Endothelial cell (in vitro differentiated cells): ENCODE measurements around the gene IL1B. TPM values are rescaled to one million over a fixed set of nuclear protein-coding genes. Genes with fewer than 3 reads are reported as not detected.
A peak's percentile ranks its signal among the peaks of the same experiment; 100 is the strongest.

Source experiments
- DNase-seq: peaks from one replicate; pipeline ENCODE4 v3.0.0; 2021; ENCODE audit warnings: low spot score
- H3K27ac Mint-ChIP-seq: one replicate; pipeline ENCODE4 v1.8.0; 2021; ENCODE audit warnings: mixed read lengths, inconsistent platforms; ENCODE audit not compliant: unreplicated experiment
- H3K27me3 Mint-ChIP-seq: one replicate; pipeline ENCODE4 v1.8.0; 2021; ENCODE audit warnings: mild to moderate bottlenecking, moderate library complexity, mixed read lengths, inconsistent platforms; ENCODE audit not compliant: unreplicated experiment
- H3K36me3 Mint-ChIP-seq: one replicate; pipeline ENCODE4 v1.8.0; 2021; ENCODE audit warnings: mild to moderate bottlenecking, low read depth, mixed read lengths, inconsistent platforms; ENCODE audit not compliant: unreplicated experiment
- H3K4me1 Mint-ChIP-seq: one replicate; pipeline ENCODE4 v1.8.0; 2021; ENCODE audit warnings: mild to moderate bottlenecking, mixed read lengths, inconsistent platforms; ENCODE audit not compliant: unreplicated experiment
- H3K4me3 Mint-ChIP-seq: one replicate; pipeline ENCODE4 v1.8.0; 2021; ENCODE audit warnings: mild to moderate bottlenecking, mixed read lengths, inconsistent platforms; ENCODE audit not compliant: unreplicated experiment
- H3K9me3 Mint-ChIP-seq: one replicate; pipeline ENCODE4 v1.8.0; 2021; ENCODE audit warnings: mixed read lengths, inconsistent platforms; ENCODE audit not compliant: unreplicated experiment
- total RNA-seq: library from RNA; stranded (reverse); fragmentation: NEBNext Ultra II Directional; extraction: Animal tissue kit (Norgen Biotek cat#: 25700); gene quantifications from one replicate; pipeline ENCODE4 v1.2.1, GENCODE V29; 2021; ENCODE audit not compliant: unreplicated experiment
- TF ChIP-seq, protein P1 (sequence below): fragments of 200-600 bp; sonication (generic); IDR thresholded peaks from one replicate; pipeline ENCODE4 v1.5.0; 2021; ENCODE audit warnings: antibody characterized with exemption; ENCODE audit not compliant: unreplicated experiment

Gene IL1B
- total RNA-seq, 1 donor from 2014 or later: not detected

- TF ChIP-seq, protein P1, sequence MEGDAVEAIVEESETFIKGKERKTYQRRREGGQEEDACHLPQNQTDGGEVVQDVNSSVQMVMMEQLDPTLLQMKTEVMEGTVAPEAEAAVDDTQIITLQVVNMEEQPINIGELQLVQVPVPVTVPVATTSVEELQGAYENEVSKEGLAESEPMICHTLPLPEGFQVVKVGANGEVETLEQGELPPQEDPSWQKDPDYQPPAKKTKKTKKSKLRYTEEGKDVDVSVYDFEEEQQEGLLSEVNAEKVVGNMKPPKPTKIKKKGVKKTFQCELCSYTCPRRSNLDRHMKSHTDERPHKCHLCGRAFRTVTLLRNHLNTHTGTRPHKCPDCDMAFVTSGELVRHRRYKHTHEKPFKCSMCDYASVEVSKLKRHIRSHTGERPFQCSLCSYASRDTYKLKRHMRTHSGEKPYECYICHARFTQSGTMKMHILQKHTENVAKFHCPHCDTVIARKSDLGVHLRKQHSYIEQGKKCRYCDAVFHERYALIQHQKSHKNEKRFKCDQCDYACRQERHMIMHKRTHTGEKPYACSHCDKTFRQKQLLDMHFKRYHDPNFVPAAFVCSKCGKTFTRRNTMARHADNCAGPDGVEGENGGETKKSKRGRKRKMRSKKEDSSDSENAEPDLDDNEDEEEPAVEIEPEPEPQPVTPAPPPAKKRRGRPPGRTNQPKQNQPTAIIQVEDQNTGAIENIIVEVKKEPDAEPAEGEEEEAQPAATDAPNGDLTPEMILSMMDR: peak; percentile 60
- DNase-seq: no peak
- peaks cover 14% of the 10 kb centered on the region for H3K27me3 Mint-ChIP-seq
Observed at GRCh38 chr2:112807233-112807807, 29.3 kb downstream of the IL1B start.

DNA sequence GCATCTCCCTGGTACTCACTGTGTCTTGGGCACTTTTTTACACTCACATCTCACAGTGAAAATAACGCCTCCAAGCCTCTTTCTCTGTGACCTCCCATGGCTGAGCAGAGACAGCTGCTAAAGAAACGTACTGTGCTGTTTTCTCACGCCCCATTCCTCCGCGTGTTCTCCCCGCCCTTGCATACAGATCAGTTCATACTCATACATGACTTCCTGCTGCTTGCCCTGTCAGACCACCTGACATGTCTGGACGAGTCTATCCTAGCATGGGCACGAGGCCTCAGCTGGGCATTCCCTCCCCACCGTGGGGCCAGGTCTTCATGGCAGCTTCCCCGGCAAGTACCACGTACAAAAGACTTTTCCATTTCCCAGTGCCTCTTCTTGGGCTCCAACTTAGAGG is 31.0 kb downstream of the IL1B start:
- H3K9me3 Mint-ChIP-seq: no peaks in the 10 kb centered on the region
- TF ChIP-seq, protein P1: no peak
- DNase-seq: no peak
- peaks cover 10% of the 10 kb centered on the region for H3K27me3 Mint-ChIP-seq
- no peak overlapping the region for H3K4me3 Mint-ChIP-seq
- peaks cover 8% of the 10 kb centered on the region for H3K4me1 Mint-ChIP-seq
- H3K36me3 Mint-ChIP-seq: no peaks in the 10 kb centered on the region
- no peak overlapping the region for H3K27ac Mint-ChIP-seq

More at GRCh38 chr2:112807233-112807807, 29.3 kb downstream of the IL1B start:
- Mint-ChIP-seq H3K4me3 (no peak overlapping the region), H3K9me3 (no peaks in the 10 kb centered on the region), H3K4me1 (peaks cover 25% of the 10 kb centered on the region), H3K36me3 (no peaks in the 10 kb centered on the region), H3K27ac (no peak overlapping the region)

- H3K27me3 Mint-ChIP-seq: peaks cover 9% of the 10 kb centered on the region
- no peaks in the 10 kb centered on the region for H3K36me3 Mint-ChIP-seq
- peaks cover 11% of the 10 kb centered on the region for H3K4me1 Mint-ChIP-seq
- TF ChIP-seq, protein P1: no peak
- DNase-seq: no peak
- no peaks in the 10 kb centered on the region for H3K9me3 Mint-ChIP-seq
- H3K27ac Mint-ChIP-seq: no peak overlapping the region
- no peak overlapping the region for H3K4me3 Mint-ChIP-seq
Observed at GRCh38 chr2:112803691-112804521, 32.7 kb downstream of the IL1B start.

DNA sequence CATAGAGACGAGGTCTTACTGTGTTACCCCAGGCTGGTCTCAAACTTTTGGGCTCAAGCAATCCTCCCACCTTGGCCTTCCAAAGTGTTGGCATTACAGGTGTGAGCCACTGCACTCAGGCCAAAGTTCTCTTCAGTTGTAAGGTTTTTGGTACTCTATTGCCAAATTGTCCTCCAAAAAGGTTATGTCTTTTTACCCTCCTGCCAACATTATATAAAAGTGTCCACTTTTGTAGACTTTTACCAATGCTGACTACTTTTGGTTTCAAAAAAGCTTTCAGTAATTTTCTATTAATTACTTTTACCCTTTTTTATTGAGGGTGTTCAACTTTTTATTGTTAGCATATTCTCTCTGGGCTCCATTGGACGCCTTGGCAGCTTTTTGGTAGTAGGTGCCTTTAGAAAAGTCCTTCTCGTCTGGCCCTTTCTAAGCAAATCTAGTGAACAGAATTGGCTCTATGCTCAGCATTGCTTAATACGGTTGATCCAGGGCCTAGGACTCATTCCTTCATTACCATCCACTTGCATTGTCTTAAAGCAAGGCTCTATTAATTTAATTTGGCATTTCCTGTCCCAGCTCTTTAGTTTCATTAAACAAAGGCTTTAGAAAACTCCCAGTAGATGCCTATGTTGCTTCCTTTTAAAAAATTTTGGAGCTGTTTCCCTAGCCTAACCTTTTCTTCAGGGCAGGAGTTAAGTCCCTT is 35.5 kb downstream of the IL1B start:
- H3K36me3 Mint-ChIP-seq: peaks cover 13% of the 10 kb centered on the region
- TF ChIP-seq, protein P1: no peak
- H3K4me3 Mint-ChIP-seq: no peak overlapping the region
- peaks cover 3% of the 10 kb centered on the region for H3K27me3 Mint-ChIP-seq
- no peaks in the 10 kb centered on the region for H3K9me3 Mint-ChIP-seq
- H3K4me1 Mint-ChIP-seq: peaks cover 17% of the 10 kb centered on the region
- no peak overlapping the region for H3K27ac Mint-ChIP-seq
- no peak for DNase-seq
